Activated CD8-positive, alpha-beta T cell treated with anti-CD3 and anti-CD28 coated beads for 36 hours (primary cell): ENCODE measurements around the gene CD247. TPM values are rescaled to one million over a fixed set of nuclear protein-coding genes. Genes with fewer than 3 reads are reported as not detected.

ENCODE experiments used
- ATAC-seq: fragments of 200-7000 bp; cut with Tn5 transposase; one replicate; pipeline ENCODE4 v1.10.0; 2021; ENCODE audit warnings: mild to moderate bottlenecking, moderate library complexity
- CTCF ChIA-PET: fragments of 350-600 bp; sonication (Branson Sonifier 250); formaldehyde crosslinking; loops from one replicate; lab custom pipeline; 2021; ENCODE audit warnings: antibody characterized with exemption; lab: Charles Lee
- POLR2A ChIA-PET: fragments of 350-600 bp; sonication (Branson Sonifier 250); formaldehyde crosslinking; loops from one replicate; lab custom pipeline; 2021; ENCODE audit warnings: antibody characterized with exemption; lab: Charles Lee
- DNase-seq: peaks from one replicate; pipeline ENCODE4 v3.0.0-alpha.2; 2020
- H3K27ac Mint-ChIP-seq: one replicate; pipeline ENCODE4 v1.8.0; 2021; ENCODE audit warnings: mild to moderate bottlenecking, mixed read lengths
- H3K27me3 Mint-ChIP-seq: one replicate; pipeline ENCODE4 v1.8.0; 2021; ENCODE audit warnings: mixed read lengths
- H3K36me3 Mint-ChIP-seq: one replicate; pipeline ENCODE4 v1.8.0; 2021; ENCODE audit warnings: low read depth, mixed read lengths
- H3K4me1 Mint-ChIP-seq: one replicate; pipeline ENCODE4 v1.8.0; 2021; ENCODE audit warnings: low read depth, mixed read lengths
- H3K4me3 Mint-ChIP-seq: one replicate; pipeline ENCODE4 v1.8.0; 2021; ENCODE audit warnings: mild to moderate bottlenecking, moderate library complexity, mixed read lengths
- H3K9me3 Mint-ChIP-seq: one replicate; pipeline ENCODE4 v1.8.0; 2021; ENCODE audit warnings: mixed read lengths
- intact Hi-C: fragments of 100-400 bp; cut with micrococcal nuclease; formaldehyde crosslinking; loops from one replicate; pipeline ENCODE4 v1.10.0; 2022
- total RNA-seq, 2 experiments: library from RNA; stranded (reverse); gene quantifications; one replicate each; pipeline ENCODE4 v1.2.3, GENCODE V29; 2021
- TF ChIP-seq, protein P1 (sequence below): fragments of 200-600 bp; IDR thresholded peaks from one replicate; pipeline ENCODE4 v1.8.0; 2022; ENCODE audit warnings: antibody characterized with exemption, mild to moderate bottlenecking

CD247 gene
- total RNA-seq, 2 experiments from 2014 or later = 224 to 229 TPM

DNA sequence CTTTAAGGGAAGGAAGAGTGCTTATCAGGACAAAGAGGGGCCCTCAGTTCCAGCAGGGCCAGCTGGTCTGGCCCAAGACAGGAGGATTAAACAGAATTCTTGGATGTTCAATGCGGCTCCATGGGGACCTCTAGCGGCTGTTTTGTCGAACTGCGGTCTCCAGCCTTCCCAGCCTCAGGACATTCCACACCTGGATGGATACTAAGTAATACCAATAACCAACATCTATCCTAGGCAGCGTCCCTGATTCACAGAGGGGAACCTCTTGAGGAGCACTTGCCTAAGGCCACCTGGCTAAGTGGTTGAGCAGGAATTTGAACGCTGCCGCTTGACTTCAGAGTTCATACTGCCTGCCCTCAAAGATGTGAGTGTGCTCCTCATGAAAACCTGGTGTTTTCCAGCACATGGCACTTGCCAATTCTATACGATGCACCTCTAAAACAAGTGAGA, 15.5 kb upstream of the CD247 start:
- ChIA-PET CTCF (interaction anchor here (0.6 to 9.9 kb wide), 73 partner anchors 8 to 628 kb away, joined by 3 to 94 read pairs (median 5); partner anchors contain the start of genes CD247 and CREG1), POLR2A (interaction anchor here (0.7 to 1.6 kb wide), 5 partner anchors 15 to 107 kb away, joined by 3 to 5 read pairs (median 3); partner anchors contain the start of gene CD247)
- DNase-seq = peak; percentile 74
- Mint-ChIP-seq H3K9me3 (no peaks in the 10 kb centered on the region), H3K27ac (no peak overlapping the region), H3K36me3 (no peaks in the 10 kb centered on the region), H3K4me3 (no peak overlapping the region), H3K4me1 (peaks cover 4% of the 10 kb centered on the region), H3K27me3 (no peaks in the 10 kb centered on the region)
- intact Hi-C loops = loop anchor here (5.0 kb wide), 1 partner anchor 267 kb away; no protein-coding TSS in a partner anchor
- peak; percentile 94 for ATAC-seq
- TF ChIP-seq, protein P1, sequence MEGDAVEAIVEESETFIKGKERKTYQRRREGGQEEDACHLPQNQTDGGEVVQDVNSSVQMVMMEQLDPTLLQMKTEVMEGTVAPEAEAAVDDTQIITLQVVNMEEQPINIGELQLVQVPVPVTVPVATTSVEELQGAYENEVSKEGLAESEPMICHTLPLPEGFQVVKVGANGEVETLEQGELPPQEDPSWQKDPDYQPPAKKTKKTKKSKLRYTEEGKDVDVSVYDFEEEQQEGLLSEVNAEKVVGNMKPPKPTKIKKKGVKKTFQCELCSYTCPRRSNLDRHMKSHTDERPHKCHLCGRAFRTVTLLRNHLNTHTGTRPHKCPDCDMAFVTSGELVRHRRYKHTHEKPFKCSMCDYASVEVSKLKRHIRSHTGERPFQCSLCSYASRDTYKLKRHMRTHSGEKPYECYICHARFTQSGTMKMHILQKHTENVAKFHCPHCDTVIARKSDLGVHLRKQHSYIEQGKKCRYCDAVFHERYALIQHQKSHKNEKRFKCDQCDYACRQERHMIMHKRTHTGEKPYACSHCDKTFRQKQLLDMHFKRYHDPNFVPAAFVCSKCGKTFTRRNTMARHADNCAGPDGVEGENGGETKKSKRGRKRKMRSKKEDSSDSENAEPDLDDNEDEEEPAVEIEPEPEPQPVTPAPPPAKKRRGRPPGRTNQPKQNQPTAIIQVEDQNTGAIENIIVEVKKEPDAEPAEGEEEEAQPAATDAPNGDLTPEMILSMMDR = peak; percentile 99

DNA sequence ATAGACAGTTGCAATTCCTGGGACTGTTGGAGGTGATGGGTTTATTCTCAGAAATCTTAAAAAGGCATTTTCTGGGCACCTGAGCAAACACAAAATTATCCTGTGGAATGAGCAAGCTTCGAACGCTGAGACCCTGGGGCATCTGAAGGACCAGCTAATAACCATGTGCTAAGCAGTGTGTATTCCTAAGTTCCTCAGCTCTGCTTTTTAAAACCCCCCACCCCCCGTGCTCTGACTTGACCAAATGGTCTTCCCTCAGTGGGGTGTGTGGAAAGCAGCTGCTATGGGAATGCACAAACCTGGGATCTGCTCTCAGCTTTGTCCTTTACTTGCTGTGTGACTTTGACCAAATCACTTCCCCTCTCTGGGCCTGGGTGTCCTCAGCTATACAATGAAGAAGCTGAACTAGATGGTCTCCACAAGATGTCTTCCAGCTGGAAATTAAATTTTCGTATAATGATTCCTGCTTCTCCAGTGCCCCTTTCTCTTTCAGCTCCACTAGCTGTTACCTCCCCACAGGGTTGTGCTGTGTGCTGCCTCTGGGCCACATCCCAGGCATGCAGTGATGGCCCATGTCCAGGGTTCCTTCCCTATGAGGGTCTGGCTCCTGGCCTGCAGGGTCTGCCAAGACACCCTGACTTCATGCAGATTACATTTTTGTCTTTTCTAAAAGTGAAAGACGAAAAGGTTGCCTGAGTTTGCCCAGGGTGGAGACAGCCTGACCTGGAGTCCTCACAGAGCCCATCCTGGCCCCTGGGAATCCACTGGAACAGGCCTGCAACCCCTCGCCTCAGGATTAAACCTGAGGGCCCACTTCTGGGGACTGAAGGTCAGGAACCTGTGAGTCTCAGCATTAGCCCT, 14.9 kb upstream of the CD247 start:
- ATAC-seq = peak; percentile 15
- intact Hi-C loops = loop anchor here (5.0 kb wide), 1 partner anchor 266 kb away; no protein-coding TSS in a partner anchor
- no peaks in the 10 kb centered on the region for H3K27me3 Mint-ChIP-seq
- no peaks in the 10 kb centered on the region for H3K9me3 Mint-ChIP-seq
- H3K4me3 Mint-ChIP-seq = no peak overlapping the region
- POLR2A ChIA-PET = interaction anchor here (0.9 to 1.6 kb wide), 3 partner anchors 15 to 106 kb away, joined by 3 to 5 read pairs (median 4); partner anchors contain the start of gene CD247
- CTCF ChIA-PET = interaction anchor here (0.6 to 9.9 kb wide), 58 partner anchors 8 to 559 kb away, joined by 3 to 94 read pairs (median 7); partner anchors contain the start of genes CD247 and CREG1
- TF ChIP-seq, protein P1 = no peak
- no peaks in the 10 kb centered on the region for H3K36me3 Mint-ChIP-seq
- DNase-seq = no peak
- peaks cover under 1% of the 10 kb centered on the region for H3K4me1 Mint-ChIP-seq
- H3K27ac Mint-ChIP-seq = no peak overlapping the region

DNA sequence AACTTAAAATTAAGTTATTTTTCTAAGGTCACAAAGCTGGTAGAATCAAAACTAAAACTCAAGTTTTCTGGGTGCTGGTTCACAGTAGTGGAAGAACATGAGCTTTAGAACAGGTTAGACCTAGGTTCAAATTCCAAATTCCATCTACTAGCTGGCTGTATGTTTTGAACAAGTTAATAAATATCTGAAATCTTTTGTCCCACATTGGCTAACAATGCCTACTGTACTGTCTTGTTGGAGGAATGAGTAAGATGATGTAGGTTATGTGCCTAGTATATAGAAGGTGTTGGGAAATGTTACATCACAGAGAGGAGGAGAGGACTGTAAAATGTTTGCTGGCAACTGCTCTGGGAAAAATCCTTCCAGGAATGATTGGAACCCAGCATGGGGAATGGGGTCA, 14.0 kb upstream of the CD247 start:
- no peak overlapping the region for H3K27ac Mint-ChIP-seq
- DNase-seq (no peak), ATAC-seq (no peak)
- POLR2A ChIA-PET = interaction anchor here (1.6 kb wide), 1 partner anchor 105 kb away, joined by 5 read pairs; no protein-coding TSS in a partner anchor
- TF ChIP-seq, protein P1 = no peak
- no peaks in the 10 kb centered on the region for H3K9me3 Mint-ChIP-seq
- H3K4me1 Mint-ChIP-seq = peaks cover 2% of the 10 kb centered on the region
- CTCF ChIA-PET = interaction anchor here (0.7 to 9.9 kb wide), 27 partner anchors 9 to 474 kb away, joined by 3 to 94 read pairs (median 8); partner anchors contain the start of gene CD247
- H3K27me3 Mint-ChIP-seq = no peaks in the 10 kb centered on the region
- intact Hi-C loops = loop anchor here (5.0 kb wide), 1 partner anchor 265 kb away; no protein-coding TSS in a partner anchor
- H3K4me3 Mint-ChIP-seq = no peak overlapping the region
- H3K36me3 Mint-ChIP-seq = no peaks in the 10 kb centered on the region

DNA sequence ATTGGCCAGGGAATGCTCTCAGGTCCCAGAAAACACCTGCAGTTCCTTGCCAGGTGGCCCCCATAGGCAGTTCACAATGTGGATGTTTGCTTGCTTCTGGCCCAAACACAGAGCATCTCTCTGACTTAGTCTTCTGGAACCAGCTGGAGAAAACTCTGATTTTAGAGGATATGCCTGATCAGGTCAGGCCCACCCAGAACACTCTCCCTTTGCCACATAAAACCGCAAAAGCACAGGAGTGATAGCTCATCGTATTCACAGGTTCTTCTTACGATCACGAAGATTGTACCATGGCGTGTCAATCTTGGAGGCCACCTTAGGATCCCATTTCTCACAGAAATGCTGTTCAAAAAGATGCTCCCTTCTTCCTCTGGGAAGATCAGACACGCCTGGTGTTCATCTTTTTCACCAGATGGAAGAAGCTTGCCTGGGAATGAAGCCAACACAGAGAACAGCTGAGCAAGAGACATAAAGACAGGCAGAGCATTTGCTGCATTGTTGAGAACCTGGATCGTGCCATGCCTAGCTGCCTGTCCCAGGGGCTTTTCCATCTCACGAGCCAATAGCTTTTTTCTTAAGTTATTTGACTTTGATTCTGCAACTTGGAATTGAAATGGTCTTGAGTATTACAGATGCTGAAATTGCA, 11.6 kb upstream of the CD247 start:
- DNase-seq (no peak), ATAC-seq (no peak)
- H3K27ac Mint-ChIP-seq = no peak overlapping the region
- intact Hi-C loops = loop anchor here (5.0 kb wide), 1 partner anchor 263 kb away; no protein-coding TSS in a partner anchor
- no peak overlapping the region for H3K4me3 Mint-ChIP-seq
- no peaks in the 10 kb centered on the region for H3K36me3 Mint-ChIP-seq
- H3K9me3 Mint-ChIP-seq = no peaks in the 10 kb centered on the region
- no peaks in the 10 kb centered on the region for H3K27me3 Mint-ChIP-seq
- ChIA-PET CTCF (interaction anchor here (0.6 to 9.9 kb wide), 10 partner anchors 11 to 262 kb away, joined by 3 to 94 read pairs (median 3); partner anchors contain the start of gene CD247), POLR2A (interaction anchor here (1.3 to 2.4 kb wide), 3 partner anchors 12 to 92 kb away, joined by 3 to 8 read pairs (median 4); partner anchors contain the start of gene CD247)
- peaks cover 2% of the 10 kb centered on the region for H3K4me1 Mint-ChIP-seq
- TF ChIP-seq, protein P1 = no peak
